Pons (tissue), 1 donor: ENCODE data around the gene POLRMT.
"Not testable (repeated sequence)": the region's sequence is repeated elsewhere in the genome, so short reads cannot be mapped to it uniquely, and the experiment has no call there.

Experiments used
- DNase-seq: peaks from one replicate; pipeline ENCODE4 v3.0.0-alpha.2; 2016; ENCODE audit warnings: low spot score

Gene POLRMT

DNA sequence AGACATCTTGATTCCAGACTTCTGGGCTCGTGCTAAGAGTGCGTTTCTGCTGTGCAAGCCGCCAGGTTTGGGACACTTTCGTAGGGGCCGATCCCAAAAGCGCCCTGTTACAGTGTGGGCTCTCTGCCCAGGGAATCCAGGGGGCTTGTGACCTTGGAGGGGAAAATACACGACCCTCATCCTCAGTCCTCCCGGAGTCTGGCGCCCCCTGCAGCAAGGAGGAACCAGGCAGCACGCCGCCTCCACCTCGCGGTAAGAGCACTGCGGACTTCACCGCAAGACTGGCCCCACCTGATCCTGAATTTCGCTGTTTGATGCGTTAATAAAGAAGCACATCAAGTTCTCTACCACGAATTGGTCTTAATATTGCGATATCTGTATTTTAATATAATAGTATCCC is 5.2 kb downstream of the POLRMT start:
- DNase-seq = no peak

DNA sequence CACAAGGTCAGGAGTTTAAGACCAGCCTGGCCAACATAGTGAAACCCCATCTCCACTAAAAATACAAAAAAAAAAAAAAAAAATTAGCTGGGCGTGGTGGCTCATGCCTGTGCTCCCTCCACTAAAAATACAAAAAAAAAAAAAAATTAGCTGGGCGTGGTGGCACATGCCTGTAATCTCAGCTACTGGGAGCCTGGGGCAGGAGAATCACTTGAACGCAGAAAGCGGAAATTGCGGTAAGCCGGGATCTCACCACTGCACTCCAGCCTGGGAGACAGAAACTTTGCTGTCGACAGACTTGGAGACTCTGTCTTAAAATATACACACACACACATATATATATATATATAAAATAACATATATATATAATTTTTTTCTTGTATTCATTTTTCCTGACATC is 6.8 kb downstream of the POLRMT start:
- not testable (repeated sequence) for DNase-seq

DNA sequence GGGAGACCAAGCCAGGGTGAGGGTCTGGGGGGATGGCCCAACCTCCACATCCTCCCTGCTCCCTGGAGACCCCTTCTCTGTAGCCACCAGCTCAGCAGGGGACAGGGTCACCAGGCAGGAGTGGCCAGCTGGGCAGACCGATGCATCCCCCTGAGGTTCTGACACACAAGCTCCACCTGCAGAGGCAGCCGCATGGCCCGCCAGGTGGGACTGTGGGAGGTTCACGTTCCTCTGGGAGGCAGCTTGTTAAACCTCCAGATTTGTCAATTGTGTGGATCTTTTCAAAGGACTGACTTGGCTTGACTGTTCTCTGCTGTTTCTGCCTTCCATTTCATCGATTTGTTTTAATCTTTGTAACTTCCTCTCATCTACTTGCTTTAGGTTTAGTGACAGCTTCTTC is 8.1 kb downstream of the POLRMT start:
- DNase-seq = no peak

DNA sequence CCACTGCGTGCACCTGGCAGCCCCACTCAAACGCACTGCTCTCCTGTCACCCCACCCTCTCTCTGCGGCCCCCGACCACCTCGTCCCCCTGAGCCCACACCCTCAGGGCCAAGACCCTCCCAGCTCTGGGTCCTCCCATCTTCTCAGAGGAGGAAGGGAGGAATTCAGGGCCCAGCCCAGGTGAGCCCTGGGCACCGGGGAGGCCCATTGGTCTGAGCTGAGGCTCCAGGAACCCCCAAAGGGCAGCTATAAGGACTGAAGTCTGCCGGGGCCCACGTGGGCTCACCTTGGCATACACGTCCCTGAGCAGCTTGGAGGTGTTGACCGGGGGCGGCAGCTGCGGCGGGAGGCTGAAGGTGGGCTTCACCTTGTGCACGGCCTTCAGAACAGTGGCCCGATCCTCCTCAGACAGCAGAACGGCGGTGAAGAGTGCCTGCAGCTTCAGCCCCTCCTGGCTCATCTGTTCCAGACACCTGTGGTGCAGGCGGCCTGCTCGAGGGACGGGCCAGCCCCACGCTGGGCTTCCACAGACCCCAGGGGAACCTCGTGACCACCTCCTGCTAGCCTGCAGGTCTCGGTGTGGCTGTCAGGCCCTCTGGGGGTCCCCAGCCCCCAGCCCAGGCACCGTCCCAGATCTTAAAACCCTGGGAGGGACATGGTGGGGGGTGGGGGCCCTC is 8.8 kb downstream of the POLRMT start:
- DNase-seq = no peak

DNA sequence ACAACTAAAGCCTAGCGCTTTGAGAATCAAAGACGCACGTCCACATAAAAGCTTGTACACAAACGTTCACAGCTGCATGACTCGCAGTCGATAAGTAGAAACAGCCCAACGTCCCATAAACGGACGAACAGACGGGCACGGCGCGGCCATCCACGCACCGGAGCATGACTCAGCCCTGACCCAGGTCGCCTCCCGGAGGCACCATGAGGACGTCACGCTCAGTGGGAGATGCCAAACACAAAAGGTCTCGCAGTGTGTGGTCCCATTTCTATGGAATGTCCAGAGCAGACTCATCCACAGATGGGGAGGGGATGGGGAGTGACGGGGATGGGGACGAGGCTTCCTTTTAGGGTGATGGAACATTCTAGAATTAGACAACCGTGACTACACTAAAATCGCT is 9.4 kb downstream of the POLRMT start:
- no peak for DNase-seq

DNA sequence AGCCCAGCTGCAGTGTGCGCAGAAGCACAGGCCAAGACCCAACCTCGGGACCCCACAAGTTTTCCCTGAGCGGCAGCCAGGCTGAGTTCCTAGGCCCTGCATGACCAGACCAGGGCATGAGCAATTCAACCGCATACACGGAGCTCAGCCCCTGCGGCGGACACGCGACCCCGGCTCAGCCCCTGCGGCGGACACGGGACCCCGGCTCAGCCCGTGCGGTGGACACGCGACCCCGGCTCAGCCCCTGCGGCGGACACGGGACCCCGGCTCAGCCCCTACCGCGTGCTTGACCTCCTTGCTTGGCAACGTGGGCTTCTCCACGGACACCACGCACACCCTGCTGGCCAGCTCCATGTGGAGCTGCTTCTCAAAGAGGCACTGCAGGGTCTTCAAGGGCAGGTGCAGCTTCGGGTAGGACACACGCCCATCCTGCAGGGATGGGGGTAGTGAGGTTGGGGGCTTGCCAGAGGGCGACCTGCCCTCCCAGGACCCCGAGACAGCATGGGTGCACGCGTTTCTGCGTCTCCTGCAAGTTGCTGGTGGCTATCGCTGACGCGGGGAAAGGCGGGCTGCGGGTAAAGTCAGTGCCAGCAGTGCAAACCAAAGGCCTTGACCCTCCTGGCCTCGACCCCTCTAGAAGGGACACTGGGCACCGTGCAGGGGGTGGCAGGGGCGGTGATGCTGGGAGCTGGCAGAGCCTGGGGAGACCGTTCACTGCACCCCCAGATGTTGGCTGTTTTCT is 10.0 kb downstream of the POLRMT start:
- DNase-seq = no peak

DNA sequence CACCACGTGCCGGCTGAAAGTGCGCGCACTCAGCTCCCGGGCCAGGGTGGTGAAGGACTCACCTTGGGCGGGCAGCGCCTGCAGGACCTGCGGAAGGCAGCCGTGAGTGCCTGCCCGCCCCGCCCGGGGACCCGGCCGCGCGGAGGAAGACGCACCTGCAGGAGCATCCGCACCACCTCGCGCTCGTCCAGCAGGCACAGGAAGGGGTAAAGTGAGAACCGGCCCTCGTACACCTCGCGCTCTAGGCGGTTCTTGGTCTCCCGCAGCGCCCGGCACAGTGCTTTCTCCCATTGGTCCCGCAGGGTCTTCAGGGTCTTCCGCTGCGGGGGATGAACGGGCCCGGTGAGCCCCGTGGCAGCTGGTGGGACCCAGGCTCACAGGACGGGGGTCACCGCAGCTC is 10.7 kb downstream of the POLRMT start:
- no peak for DNase-seq

DNA sequence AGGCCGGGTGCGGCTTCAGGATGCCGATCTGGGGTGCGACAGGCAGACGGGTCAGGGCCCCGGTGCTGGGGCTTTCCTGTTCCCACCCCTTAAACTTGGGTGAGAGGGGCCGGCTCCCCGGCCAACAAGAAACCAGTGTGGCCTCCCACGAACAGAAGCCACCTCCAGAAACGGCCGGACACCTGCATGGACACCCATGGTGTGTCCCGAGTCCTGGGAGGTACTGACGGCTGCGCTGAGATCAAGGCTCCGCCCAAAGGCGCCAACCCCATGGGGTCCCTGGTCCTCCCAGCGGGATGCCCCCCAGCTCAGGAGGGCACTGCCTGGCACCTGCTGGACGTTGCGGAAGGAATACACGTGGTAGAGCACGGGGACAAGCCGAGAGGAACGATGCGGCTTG is 11.5 kb downstream of the POLRMT start:
- no peak for DNase-seq

DNA sequence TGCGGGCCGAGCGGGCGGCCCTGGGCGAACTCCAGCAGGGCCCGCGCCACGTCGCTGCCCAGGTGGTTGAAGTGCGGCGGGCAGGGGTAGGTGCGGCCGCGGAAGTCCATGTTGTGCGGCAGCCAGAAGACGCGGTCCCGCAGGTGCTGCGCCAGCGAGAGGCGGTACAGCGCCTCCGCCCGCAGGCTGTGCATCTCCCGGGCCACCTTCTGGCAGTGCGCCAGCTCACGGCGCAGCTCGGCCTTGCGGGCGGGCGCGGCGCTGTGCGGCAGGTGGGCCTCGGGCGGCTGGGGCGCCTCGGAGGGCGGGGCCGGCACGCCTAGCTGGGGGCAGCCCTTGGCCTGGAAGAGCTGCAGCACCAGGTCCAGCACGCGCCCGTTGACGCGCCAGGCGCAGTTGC is 12.1 kb downstream of the POLRMT start:
- DNase-seq = not testable (repeated sequence)

DNA sequence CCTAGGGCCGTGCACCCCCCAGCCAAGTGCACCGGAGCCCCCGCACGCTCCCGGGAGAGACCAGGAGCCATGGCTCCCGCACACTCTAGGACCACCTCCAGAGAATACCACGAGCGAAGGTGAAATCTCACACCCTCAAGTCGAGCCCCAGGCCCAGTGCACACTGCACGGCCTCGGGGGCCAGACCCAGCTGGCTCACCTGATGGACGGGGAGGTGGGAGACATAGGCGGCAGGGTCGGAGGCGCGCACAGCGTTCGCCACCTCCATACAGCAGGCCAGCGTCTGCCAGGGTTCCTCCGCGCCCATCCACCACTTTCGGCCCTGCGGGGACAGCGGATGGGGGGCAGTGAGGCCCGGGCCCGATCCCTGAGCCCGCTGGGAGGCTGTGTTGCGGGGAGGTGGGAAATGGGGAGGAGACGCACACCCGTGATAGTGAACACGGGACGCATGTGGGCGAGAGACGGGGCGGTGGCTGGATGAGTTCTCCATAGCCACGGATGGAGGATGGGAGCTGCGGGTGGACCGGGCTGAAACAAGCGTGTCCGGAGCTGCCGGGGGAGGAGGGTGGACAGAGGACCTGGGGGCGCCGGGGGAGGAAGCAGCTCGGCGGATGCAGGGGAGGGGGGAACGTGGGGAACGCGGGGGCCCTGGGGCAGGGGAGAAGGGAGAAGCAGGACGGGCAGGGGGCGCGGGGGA is 13.0 kb downstream of the POLRMT start:
- no peak for DNase-seq

DNA sequence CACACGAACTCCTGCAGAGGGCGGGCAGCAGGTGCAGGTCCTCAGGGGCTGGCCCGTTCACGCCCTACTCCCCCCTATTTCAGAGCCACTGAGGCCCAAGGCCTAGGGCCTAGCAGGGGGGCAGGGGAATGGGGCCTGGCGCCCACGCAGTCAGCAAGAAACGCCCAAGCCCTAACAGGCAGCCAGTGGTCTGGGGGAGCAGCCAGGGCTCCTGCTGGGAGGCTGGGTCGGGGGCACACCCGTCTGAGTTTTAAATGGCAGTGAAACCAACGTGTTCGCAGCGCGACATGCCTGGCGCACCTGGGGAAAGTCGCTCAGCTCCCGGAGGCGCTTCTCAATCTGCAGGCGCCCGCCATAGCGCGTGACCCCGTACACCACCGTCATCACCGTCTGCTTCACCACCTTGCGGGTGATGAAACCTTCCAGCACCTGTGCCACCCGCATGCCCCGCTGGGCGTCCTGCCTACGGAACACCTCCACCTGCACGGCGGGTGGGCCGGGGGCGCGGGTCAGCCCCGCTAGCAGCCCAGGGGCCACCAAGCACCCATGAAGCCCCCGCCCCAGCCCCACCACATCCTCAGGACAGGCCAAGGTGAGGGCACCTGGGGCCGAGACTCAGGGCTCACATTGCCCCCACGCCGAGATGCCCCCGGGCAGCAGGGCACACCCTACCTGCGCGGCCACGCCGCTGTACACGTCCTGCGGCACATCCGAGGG is 13.9 kb downstream of the POLRMT start:
- DNase-seq = no peak

DNA sequence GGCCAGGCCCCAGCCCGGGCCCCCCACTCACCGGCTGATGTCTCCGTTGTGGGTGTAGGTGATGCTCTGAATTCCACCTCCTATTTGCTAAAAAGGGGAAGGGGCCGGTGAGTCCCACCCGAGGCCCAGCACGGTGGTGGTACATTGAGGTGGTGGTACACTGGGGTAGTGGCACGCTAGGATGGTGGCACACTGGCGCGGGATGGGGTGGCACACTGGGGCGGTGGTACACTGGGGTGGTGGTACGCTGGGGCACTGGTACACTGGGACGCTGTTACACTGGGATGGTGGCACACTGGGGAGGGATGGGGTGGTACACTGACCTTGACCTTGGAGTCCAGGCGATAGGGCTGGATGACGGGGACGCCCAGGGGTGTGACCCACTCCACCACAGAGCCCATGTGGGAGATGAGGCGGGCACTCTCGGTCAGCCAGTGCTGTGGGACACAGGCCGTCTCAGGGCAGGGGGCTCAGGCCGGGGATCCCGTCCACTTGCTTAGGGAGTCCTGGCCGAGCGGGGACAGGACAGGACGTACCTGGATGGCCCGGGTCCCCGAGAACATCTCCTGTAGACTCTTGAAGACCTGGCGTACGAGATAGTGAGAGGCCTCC is 14.6 kb downstream of the POLRMT start:
- DNase-seq = no peak

DNA sequence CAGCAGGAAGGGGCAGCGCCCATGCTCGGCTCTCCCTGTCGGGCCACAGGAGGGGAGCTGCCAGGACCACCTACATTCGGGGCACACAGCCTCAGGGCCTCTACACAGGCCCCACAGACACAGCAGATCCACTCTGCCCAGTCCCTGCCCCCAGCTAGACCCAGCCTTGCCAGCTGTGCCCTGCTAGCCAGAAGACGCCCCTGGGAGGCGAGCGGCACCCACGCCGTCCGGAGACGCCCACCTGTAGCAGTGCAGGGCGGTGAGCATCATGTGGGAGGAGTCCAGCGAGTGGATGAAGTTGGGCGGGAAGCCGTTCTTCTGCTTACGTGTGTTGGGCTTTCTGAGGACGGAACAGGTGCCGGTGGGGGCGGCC is 15.1 kb downstream of the POLRMT start:
- DNase-seq = no peak

DNA sequence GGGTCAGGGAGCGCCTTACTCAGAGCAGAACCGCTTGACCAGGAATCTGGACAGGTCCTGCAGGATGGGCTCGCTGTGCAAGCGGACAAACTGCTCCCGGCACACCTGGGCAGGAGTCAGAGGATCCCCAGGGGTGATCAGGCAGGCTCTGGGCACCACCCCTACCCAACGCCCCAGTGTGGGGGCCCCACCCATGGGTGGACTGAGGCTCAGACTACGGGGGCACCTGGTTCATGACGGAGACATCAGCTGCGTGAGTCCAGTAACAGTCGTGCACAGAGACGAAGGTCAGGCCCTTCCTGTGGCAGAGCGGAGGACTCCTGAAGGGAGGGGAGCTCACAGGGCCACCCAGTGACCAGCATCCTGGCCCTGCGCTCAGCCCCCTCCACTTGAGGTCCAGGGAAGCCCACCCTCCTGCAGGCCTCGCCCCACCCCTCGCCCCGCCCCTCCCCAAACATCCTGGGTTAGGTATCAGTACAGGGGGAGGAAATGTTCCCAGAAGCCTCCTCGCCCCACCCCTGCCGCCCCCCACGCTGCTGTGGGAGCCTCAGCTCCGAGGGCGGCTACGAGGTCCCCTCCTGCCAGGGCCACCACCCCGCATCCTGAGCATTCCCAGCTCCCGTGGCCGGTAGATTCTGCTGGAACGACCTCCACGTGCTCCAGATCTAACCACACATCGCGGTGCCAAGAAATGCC is 15.6 kb downstream of the POLRMT start:
- DNase-seq = no peak

DNA sequence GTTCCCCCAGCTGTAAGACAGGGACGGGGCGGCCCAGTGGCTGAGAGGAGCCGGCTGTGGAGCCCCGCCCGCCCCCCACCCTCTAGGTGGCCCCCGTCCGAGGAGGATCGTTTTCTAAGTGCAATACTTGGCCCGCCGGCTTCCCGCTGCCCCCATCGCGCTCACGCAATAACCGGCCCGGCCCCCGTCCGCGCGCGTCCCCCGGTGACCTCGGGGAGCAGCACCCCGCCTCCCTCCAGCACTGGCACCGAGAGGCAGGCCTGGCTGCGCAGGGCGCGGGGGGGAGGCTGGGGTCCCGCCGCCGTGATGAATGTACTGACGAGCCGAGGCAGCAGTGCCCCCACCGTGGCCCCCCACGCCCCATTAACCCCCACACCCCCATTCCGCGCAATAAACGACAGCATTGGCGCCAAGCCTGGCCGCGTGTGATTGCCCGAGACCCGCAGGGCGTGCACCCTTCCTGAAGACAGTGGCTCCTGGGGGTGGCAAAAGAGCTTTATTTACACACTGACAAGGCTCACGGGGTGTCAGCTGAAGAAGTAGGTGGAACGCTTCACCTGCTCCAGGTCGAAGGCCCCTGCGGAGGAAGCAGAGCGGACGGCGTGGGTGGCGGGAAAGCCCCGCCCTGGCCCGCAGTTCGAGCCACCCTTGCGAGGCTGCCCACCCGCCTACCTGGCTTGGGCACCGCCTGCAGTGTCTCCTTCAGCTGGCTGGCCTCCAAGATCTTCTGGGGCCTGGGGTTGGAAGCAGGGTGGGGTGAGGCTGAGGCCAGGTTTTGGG is 16.4 kb downstream of the POLRMT start:
- DNase-seq = no peak

DNA sequence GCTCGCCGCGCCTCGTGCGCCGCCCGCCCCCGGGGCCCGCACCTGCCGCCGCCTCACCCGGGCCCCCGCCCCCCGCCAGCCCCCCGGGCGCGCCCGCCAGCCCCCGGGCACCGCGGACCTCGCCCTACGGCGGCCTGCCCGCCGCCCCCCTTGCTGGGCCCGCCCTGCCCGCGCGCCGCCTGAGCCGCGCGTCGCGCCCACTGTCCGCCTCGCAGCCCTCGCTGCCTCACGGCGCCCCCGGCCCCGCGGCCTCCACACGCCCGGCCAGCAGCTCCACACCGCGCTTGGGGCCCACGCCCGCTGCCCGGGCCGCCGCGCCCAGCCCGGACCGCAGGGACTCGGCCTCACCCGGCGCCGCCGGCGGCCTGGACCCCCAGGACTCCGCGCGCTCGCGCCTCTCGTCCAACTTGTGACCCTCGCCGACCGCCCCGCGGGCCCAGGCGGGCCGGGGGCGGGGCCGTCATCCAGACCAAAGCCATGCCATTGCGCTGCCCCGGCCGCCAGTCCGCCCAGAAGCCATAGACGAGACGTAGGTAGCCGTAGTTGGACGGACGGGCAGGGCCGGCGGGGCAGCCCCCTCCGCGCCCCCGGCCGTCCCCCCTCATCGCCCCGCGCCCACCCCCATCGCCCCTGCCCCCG is 17.2 kb downstream of the POLRMT start:
- no peak for DNase-seq

DNA sequence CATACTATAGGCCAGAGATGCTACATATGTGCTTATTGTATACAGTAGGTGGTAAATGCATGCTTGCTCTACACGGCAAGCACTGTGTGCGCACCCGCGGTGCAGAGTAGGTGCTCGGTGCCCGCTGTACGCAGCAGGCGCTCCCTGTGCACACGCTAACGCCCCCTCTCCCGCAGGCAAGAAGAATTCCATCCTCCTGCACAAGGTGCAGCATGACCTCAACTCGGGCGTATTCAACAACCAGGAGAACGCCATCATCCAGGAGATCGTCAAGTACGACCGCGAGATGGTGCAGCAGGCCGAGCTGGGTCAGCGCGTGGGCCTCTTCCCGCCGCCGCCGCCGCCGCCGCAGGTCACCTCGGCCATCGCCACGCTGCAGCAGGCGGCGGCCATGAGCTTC is 17.7 kb downstream of the POLRMT start:
- no peak for DNase-seq

DNA sequence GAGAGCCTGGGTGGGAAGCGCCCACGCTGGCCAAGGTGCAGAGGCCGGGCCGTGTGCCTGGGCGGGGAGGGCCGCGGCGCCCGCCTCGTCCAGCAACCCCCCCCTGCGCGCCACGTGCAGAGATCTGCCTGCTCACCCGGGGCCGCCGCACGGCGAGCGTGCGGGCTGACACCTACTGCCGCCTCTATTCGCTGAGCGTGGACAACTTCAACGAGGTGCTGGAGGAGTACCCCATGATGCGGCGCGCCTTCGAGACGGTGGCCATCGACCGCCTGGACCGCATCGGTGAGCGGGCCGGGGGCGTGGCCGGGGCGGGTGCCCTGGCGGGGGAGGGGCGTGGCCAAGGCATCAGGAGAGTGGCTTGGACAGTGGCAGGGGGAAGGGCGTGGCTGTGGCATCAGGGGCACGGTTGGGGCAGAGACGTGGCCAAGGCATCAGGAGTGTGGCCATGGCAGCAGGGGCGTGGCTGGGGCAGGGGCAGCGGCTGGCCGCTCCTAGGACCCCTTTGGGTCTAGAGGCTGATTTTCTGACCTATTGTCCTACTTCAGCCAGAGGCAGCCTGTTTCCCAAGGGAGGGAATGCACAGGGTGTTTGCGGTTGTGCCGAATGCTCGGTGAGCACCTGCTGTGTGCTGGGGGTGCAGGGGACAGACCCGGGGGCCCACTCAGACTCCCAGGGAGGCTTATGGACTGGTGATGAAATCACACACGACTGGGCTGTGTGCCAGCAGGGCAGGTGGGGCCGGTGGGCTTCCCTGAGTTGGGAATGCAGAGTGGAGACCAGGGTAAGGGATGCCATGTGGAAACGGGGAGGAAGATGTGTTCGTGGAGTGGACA is 19.4 kb downstream of the POLRMT start:
- DNase-seq = no peak

DNA sequence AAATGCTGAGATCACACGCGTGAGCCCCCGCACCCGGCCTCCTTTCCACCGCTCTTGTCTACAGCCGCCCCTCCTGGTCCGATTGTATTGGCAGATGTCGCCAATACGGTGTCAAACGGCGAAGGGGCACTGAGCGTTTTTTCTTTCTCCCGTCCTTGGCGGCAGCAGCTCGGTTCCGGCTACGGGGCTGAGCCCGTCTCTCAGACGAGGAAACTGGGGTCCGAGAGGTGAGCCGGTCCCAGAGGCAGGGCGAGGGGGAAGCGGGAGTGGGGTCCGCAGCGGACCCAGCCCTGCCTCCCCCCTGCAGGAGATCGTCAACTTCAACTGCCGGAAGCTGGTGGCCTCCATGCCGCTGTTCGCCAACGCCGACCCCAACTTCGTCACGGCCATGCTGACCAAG is 20.4 kb downstream of the POLRMT start:
- no peak for DNase-seq
